ENCODE measurements around the gene EGLN2. TPM values are rescaled to one million over a fixed set of nuclear protein-coding genes. Genes with fewer than 3 reads are reported as not detected.
A peak's percentile ranks its signal among the peaks of the same experiment; 100 is the strongest.
"Not testable (repeated sequence)": the region's sequence is repeated elsewhere in the genome, so short reads cannot be mapped to it uniquely, and the experiment has no call there.

The EGLN2 gene
- total RNA-seq, 1 donor from 2014 or later, result 88.9 TPM

DNA sequence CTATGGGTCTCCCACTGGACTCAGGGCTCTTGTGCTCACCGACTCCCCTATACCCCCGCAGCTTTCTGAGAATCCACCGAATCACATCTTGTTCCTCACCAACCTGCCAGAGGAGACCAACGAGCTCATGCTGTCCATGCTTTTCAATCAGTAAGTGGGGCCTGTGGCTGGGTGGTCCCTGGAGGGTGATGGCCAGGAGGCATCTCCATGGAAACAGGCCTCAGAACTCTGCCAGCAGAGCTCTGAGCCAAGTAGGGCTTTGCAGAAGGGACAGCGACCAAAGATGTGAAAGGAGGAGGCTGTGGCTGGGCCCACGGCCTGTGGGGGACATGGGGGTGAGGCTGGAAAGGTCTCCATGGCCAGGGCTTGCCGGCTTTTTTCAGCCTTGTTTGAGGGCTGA is 35.5 kb upstream of the EGLN2 start:
- H3K4me3 Mint-ChIP-seq, result no peak overlapping the region
- no peak for DNase-seq
- H3K27me3 Mint-ChIP-seq, result no peaks in the 10 kb centered on the region
- intact Hi-C loops (cut with micrococcal nuclease), result no loop called here
- H3K4me1 Mint-ChIP-seq, result peaks cover 40% of the 10 kb centered on the region
- peak overlapping the region; percentile 37 for H3K27ac Mint-ChIP-seq
- no peaks in the 10 kb centered on the region for H3K9me3 Mint-ChIP-seq
- H3K36me3 Mint-ChIP-seq (ENCODE audit: low read depth), result peaks cover 76% of the 10 kb centered on the region

DNA sequence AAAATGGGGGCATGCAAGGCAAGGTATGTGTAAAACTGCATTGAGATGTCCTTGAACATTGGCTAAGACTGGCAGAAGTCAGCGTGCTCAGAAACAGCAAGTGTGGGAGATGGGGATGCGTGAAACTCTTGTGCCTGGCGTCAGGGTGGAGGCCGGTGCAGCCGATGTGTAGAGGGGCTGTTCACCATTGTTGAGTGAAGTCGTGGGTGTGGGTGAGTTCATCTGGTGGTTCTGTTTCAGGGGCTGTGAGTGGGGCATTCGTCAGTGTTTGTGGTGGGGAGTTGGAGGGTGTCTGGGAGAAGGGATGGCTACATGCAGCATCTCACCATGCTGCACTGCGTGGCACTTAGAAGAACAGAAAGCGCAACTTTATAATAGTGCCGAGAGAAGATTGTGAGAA is 35.0 kb upstream of the EGLN2 start:
- no peaks in the 10 kb centered on the region for H3K27me3 Mint-ChIP-seq
- no peaks in the 10 kb centered on the region for H3K9me3 Mint-ChIP-seq
- DNase-seq, result no peak
- H3K27ac Mint-ChIP-seq, result peak overlapping the region; percentile 72
- H3K4me3 Mint-ChIP-seq, result peak overlapping the region; percentile 19
- peaks cover 78% of the 10 kb centered on the region for H3K36me3 Mint-ChIP-seq (ENCODE audit: low read depth)
- peaks cover 40% of the 10 kb centered on the region for H3K4me1 Mint-ChIP-seq
- intact Hi-C loops (cut with micrococcal nuclease), result no loop called here

DNA sequence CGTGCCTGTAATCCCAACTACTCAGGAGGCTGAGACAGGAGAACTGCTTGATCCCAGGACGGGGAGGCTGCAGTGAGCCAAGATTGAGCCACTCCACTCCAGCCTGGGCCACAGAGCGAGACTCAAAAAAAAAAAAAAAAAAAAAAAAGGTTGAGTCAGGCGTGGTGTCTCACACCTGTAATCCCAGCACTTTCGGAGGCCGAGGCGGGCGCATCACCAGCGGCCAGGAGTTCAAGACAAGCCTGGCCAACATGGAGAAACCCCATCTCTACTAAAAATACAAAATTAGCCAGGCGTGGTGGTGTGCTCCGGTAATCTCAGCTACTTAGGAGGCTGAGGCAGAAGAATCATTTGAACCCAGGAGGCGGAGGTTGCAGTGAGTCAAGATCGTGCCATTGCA is 32.6 kb upstream of the EGLN2 start:
- H3K27ac Mint-ChIP-seq; H3K27me3 Mint-ChIP-seq; H3K4me3 Mint-ChIP-seq; H3K9me3 Mint-ChIP-seq; DNase-seq; intact Hi-C loops (cut with micrococcal nuclease): not testable (repeated sequence)
- Mint-ChIP-seq H3K4me1 (peaks cover 39% of the 10 kb centered on the region), H3K36me3 (ENCODE audit: low read depth) (peaks cover 79% of the 10 kb centered on the region)

DNA sequence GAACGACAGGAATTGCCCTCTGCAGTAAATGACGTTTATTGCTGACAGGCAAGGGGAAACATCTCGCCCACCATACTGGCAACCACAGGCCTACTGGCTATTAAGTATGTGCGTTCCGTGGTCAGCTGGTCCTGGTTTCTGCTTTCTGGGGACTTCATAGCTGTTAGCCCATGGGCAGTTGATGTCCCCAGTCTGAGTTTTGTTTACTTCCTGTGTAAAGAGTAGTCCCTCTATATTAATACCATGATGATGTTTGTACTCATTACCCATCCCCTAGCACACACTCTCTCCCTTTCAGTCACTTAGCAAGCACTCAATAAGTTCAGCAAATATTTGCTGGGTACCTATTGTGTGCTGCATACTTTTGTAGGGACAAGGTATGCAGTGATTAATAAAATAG is 30.1 kb upstream of the EGLN2 start:
- H3K36me3 Mint-ChIP-seq (ENCODE audit: low read depth), result peaks cover 57% of the 10 kb centered on the region
- no peaks in the 10 kb centered on the region for H3K9me3 Mint-ChIP-seq
- H3K27ac Mint-ChIP-seq, result no peak overlapping the region
- peaks cover 23% of the 10 kb centered on the region for H3K4me1 Mint-ChIP-seq
- H3K4me3 Mint-ChIP-seq, result no peak overlapping the region
- no peak for DNase-seq
- H3K27me3 Mint-ChIP-seq, result no peaks in the 10 kb centered on the region
- intact Hi-C loops (cut with micrococcal nuclease), result no loop called here

DNA sequence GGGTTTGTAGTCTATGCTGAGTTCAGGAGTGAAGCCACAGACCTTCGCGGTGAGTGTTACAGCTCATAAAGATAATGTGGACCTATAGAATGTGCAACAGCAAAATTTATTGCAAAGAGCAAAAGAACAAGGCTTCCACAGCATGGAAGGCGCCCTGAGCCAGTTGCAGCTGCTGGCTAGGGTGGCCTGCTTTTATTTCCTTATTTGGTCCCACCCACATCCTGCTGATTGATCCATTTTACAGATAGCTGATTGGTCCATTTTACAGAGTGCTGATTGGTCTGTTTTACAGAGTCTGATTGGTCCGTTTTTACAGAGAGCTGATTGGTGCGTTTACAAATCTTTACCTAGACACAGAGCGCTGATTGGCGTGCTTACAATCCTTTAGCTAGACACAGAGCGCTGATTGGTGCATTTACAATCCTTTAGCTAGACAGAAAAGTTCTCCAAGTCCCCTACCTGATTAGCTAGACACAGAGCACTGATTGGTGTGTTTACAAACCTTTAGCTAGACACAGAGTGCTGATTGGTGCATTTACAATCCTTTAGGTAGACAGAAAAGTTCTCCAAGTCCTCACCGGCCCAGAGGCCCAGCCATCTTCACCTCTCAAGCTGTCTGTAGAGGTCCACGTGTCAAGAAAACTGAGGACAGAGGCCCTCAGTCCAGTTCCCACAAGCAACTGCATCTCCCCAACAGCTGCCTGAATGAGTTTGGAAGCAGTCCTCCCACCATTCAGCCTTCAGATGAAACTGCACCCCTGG is 27.7 kb upstream of the EGLN2 start:
- Mint-ChIP-seq H3K4me1 (peaks cover 19% of the 10 kb centered on the region), H3K36me3 (ENCODE audit: low read depth) (peaks cover 35% of the 10 kb centered on the region)
- H3K27ac Mint-ChIP-seq, H3K27me3 Mint-ChIP-seq, H3K9me3 Mint-ChIP-seq, H3K4me3 Mint-ChIP-seq: not testable (repeated sequence)
- peak; percentile 67 for DNase-seq
- intact Hi-C loops (cut with micrococcal nuclease), result loop anchor here (10.0 kb wide), 1 partner anchor 584 kb away; the partner anchor contains the start of gene TGFB1

DNA sequence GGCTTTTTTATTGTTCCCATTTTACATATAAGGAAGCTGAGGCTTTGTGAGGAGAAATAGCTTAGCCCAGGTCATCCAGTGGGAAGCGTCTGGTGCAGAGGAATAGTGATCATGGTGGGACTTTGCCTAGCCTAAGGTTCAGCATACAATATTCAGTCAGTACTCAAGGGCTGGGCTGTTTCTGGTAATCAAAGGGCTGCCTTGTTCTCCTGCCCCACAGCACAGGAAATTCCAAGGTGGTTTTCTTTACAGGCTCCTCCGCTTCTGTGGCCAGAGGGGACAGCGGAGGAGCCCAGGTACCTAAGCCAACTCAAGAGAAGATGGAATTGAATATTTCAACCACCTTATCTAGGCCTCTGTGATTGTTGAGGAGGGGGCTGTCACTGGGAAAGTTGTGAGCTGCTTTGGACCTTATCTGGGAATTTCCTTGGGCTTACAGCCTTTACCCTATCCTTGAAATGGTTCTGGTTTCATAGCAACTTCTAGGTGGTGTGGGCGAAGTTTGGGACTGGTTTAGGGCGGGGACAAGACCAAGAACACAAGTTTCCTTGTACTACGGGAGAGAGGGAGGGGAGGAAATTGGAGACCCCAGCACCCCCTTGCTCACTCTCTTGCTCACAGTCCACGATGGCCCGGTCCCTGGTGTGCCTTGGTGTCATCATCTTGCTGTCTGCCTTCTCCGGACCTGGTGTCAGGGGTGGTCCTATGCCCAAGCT is 23.9 kb upstream of the EGLN2 start, which contains the start of gene MIA:
TSS of gene MIA (plus strand) at position 606 of the 716 bp plus-strand sequence. CDS start at position 628, 22 bp downstream.
- intact Hi-C loops (cut with micrococcal nuclease), result loop anchor here (10.0 kb wide), 1 partner anchor 580 kb away; the partner anchor contains the start of gene TGFB1
- no peaks in the 10 kb centered on the region for H3K27me3 Mint-ChIP-seq
- no peak within 1 kb of the TSS for H3K4me3 Mint-ChIP-seq
- H3K4me1 Mint-ChIP-seq, result peaks cover 48% of the 10 kb centered on the region
- peak within 1 kb of the TSS; percentile 49 for H3K27ac Mint-ChIP-seq
- no peak for DNase-seq
- no peaks in the 10 kb centered on the region for H3K9me3 Mint-ChIP-seq
- peaks cover 13% of the 10 kb centered on the region for H3K36me3 Mint-ChIP-seq (ENCODE audit: low read depth)

DNA sequence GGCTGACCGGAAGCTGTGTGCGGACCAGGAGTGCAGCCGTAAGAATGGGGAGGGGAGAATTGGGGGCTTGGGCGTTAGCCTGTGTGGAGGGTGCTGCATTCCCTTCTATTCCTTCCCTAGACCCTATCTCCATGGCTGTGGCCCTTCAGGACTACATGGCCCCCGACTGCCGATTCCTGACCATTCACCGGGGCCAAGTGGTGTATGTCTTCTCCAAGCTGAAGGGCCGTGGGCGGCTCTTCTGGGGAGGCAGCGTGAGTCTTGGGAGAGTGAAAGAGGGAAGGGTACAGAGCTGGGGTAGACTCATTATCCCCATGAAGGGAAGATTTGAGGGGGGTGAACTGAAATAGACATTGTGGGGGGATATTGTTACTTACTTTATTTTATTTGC is 23.4 kb upstream of the EGLN2 start:
- DNase-seq, result no peak
- Mint-ChIP-seq H3K4me1 (peaks cover 51% of the 10 kb centered on the region), H3K9me3 (no peaks in the 10 kb centered on the region), H3K27me3 (no peaks in the 10 kb centered on the region), H3K27ac (no peak overlapping the region), H3K4me3 (no peak overlapping the region), H3K36me3 (ENCODE audit: low read depth) (peaks cover 13% of the 10 kb centered on the region)
- intact Hi-C loops (cut with micrococcal nuclease), result loop anchor here (10.0 kb wide), 1 partner anchor 579 kb away; the partner anchor contains the start of gene TGFB1

DNA sequence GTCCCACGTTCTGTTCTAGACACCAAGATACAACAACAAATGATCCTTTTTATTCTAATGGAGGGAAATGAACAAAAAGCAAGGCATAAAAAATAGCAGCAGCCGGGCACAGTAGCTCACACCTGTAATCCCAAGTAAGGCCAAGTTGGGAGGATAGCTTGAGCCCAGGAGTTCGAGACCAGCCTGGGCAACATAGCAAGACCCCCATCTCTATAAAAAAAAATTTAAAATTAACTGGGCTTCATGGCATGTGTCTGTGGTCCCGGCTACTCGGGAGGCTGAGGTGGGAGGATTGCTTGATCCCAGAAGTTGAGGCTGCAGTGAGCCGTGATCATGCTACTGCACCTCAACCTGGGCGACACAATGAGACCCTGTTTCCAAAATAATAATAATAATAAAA is 22.6 kb upstream of the EGLN2 start:
- H3K4me3 Mint-ChIP-seq, result no peak overlapping the region
- peaks cover 52% of the 10 kb centered on the region for H3K4me1 Mint-ChIP-seq
- H3K9me3 Mint-ChIP-seq, result no peaks in the 10 kb centered on the region
- peaks cover 9% of the 10 kb centered on the region for H3K36me3 Mint-ChIP-seq (ENCODE audit: low read depth)
- no peaks in the 10 kb centered on the region for H3K27me3 Mint-ChIP-seq
- intact Hi-C loops (cut with micrococcal nuclease), result loop anchor here (10.0 kb wide), 1 partner anchor 578 kb away; the partner anchor contains the start of gene TGFB1
- DNase-seq, result no peak
- peak overlapping the region; percentile 49 for H3K27ac Mint-ChIP-seq

DNA sequence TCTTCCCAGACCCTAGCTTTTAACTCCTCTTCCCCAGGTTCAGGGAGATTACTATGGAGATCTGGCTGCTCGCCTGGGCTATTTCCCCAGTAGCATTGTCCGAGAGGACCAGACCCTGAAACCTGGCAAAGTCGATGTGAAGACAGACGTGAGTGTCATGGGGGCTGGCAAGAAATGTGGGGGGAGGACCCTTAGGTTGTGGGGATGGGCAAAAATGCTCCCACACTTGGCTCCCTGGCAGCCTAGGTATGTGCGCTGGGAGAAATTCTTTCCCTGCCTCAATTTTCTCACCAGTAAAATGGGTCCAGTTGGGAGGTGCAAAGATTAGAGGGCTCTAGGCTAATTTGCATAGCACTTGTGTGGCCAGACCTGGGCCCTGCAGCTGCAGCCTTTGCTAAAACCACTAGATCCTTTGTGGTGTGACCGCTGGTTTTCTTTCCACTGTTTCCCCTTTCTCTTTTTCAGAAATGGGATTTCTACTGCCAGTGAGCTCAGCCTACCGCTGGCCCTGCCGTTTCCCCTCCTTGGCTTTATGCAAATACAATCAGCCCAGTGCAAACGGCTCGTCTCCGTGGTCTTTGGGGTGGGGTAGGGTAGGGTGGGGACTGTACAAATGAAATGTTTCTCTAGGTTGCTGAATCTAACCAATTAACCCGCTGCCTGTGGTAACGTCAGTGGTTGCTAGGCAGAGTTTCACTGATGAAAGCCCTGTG is 21.9 kb upstream of the EGLN2 start:
- peaks cover 10% of the 10 kb centered on the region for H3K36me3 Mint-ChIP-seq (ENCODE audit: low read depth)
- H3K27me3 Mint-ChIP-seq, result no peaks in the 10 kb centered on the region
- H3K27ac Mint-ChIP-seq, result peak overlapping the region; percentile 96
- intact Hi-C loops (cut with micrococcal nuclease), result loop anchor here (1.0 to 10.0 kb wide), 4 partner anchors 22 to 578 kb away; partner anchors contain the start of genes SNRPA and TGFB1
- peak overlapping the region; percentile 94 for H3K4me3 Mint-ChIP-seq
- peak; percentile 96 for DNase-seq
- H3K9me3 Mint-ChIP-seq, result no peaks in the 10 kb centered on the region
- peaks cover 53% of the 10 kb centered on the region for H3K4me1 Mint-ChIP-seq

DNA sequence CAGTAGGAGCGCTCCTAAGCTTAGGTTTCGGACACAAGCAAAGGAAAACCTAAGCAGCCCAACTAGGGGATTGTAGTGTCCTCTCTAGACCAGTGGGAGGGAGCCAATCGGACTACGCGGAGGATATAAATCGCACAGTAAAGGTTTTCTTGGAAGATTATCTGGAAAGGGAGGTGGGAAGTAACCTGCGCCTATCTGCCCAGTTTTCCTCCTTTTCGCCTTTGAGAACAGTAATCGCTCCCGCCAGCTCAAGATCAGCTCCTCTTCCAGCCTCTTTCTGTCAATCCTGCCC is 21.4 kb upstream of the EGLN2 start:
- Mint-ChIP-seq H3K4me3 (peak overlapping the region; percentile 94), H3K36me3 (ENCODE audit: low read depth) (peaks cover 12% of the 10 kb centered on the region), H3K27me3 (no peaks in the 10 kb centered on the region), H3K4me1 (peaks cover 53% of the 10 kb centered on the region), H3K9me3 (no peaks in the 10 kb centered on the region), H3K27ac (peak overlapping the region; percentile 96)
- no peak for DNase-seq
- intact Hi-C loops (cut with micrococcal nuclease), result loop anchor here (1.0 to 10.0 kb wide), 4 partner anchors 22 to 577 kb away; partner anchors contain the start of genes SNRPA and TGFB1

DNA sequence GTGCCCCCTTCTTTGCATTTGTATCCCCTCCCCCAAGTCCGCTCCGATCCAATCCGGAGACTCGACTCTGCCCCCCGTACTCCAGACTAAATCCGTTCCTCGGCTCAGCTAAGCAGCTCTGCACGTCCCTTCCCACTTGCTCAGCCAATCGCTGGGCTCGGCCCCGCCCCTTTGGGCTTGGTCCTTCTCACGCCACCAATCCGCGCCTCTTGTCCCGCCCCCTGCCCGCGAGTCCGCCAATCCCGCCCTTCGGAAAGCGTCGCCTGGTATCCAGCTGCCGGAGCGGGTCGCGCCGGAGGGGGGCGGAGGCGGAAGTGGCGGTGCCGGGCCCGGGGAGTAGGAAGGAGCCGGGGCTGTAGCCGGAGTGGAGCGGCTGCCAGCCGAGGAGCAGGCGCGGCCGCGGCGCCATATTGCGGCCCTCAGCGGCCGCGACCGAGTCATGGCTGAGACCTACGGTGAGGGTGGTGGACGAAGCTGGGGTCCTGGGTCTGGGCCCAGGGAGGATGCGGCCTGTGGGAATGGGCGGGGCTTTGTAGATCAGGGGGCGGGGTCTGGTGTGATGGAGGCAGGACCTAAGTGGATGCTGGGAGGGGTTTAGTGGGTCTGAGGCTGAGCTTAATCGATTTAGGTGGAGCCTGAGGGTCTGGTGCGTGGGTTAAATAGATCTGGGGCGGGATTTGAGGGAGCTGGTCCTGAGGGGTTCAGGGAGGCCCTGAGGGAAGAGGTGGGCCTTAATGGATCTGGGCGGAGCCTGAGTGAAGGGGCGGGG is 20.9 kb upstream of the EGLN2 start, which contains the start of gene RAB4B:
TSS of gene RAB4B (plus strand) at position 311 of the 769 bp plus-strand sequence. CDS start at position 440, 129 bp downstream.
- H3K27ac Mint-ChIP-seq, result peak within 1 kb of the TSS; percentile 96
- H3K36me3 Mint-ChIP-seq (ENCODE audit: low read depth), result peaks cover 12% of the 10 kb centered on the region
- intact Hi-C loops (cut with micrococcal nuclease), result loop anchor here (1.0 to 10.0 kb wide), 7 partner anchors 20 to 577 kb away; partner anchors contain the start of genes COQ8B, SNRPA and TGFB1
- no peaks in the 10 kb centered on the region for H3K27me3 Mint-ChIP-seq
- no peaks in the 10 kb centered on the region for H3K9me3 Mint-ChIP-seq
- DNase-seq, result peak; percentile 100
- peaks cover 53% of the 10 kb centered on the region for H3K4me1 Mint-ChIP-seq
- H3K4me3 Mint-ChIP-seq, result peak within 1 kb of the TSS; percentile 94

DNA sequence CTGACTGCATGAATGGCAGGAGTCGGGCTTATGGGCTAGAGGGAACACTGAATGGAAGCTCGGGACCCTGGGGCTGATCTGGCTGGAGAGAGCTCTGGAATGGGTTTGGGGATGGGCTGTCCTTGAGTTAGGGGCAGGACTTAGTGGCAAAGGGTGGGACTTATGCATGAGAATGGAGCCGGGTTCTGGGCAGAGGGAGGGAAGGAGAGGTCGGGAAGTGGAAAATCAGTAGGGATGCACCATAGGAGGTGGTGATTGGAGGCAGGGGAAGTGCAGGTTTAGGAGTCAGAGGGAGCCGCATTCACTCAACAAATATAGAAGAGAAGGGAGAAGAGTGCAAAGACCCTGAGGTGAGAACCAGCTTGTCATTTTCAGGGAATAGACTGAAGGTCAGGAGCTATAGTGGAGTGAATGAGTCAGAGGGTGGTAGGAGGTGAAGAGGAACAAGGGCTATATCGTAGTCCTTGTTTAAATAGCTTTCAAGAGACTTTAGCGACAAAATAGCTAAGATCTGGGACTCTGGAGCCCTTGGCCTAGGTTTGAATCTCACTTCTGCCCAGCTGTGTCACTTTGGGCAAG is 20.2 kb upstream of the EGLN2 start:
- intact Hi-C loops (cut with micrococcal nuclease), result loop anchor here (1.0 to 10.0 kb wide), 4 partner anchors 20 to 576 kb away; partner anchors contain the start of genes COQ8B and TGFB1
- peaks cover 56% of the 10 kb centered on the region for H3K4me1 Mint-ChIP-seq
- H3K27ac Mint-ChIP-seq, result peak overlapping the region; percentile 96
- H3K36me3 Mint-ChIP-seq (ENCODE audit: low read depth), result peaks cover 15% of the 10 kb centered on the region
- no peaks in the 10 kb centered on the region for H3K27me3 Mint-ChIP-seq
- H3K9me3 Mint-ChIP-seq, result no peaks in the 10 kb centered on the region
- DNase-seq, result no peak
- H3K4me3 Mint-ChIP-seq, result peak overlapping the region; percentile 94

Data from activated CD4-positive, alpha-beta T cell treated with anti-CD3 and anti-CD28 coated beads, Interleukin-2, amount 10 ng/mL, durations not matched to agents 24 days and 14 days (primary cell).